Measurements from ENCODE around the gene MED25. TPM values are rescaled to one million over a fixed set of nuclear protein-coding genes. Genes with fewer than 3 reads are reported as not detected.

MED25 gene
- total RNA-seq, 1 donor from 2014 or later: 65.8 TPM

DNA sequence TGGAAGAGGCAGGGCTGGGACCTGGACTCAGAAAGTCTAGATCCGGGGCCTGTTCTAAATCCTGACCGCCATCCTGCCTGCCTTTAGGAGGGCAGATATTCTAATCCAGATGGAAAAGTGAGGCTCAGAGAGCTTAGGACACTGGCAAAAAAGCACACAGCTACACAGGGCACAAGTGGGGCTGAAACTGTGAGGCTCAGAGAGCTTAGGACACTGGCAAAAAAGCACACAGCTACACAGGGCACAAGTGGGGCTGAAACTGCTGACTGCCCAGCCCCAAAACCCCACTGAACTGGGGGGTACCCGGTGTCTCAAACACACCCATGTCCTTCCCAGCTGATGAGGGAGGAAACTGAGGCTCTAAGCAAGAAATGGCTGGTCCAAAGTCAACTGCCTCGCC lies 57.1 kb downstream of the MED25 start:
- Histone ChIP-seq H3K27me3 (ENCODE audit: low read depth) (no peaks in the 10 kb centered on the region), H3K27ac (replicated peaks) (peak overlapping the region; percentile 99), H3K4me3 (peak overlapping the region; percentile 94), H3K9me3 (replicated peaks) (no peaks in the 10 kb centered on the region), H3K4me1 (peaks cover 53% of the 10 kb centered on the region), H3K36me3 (peaks cover 18% of the 10 kb centered on the region)
- intact Hi-C loops (cut with micrococcal nuclease): no loop called here
- DNase-seq: no peak
- TF ChIP-seq, protein P1, sequence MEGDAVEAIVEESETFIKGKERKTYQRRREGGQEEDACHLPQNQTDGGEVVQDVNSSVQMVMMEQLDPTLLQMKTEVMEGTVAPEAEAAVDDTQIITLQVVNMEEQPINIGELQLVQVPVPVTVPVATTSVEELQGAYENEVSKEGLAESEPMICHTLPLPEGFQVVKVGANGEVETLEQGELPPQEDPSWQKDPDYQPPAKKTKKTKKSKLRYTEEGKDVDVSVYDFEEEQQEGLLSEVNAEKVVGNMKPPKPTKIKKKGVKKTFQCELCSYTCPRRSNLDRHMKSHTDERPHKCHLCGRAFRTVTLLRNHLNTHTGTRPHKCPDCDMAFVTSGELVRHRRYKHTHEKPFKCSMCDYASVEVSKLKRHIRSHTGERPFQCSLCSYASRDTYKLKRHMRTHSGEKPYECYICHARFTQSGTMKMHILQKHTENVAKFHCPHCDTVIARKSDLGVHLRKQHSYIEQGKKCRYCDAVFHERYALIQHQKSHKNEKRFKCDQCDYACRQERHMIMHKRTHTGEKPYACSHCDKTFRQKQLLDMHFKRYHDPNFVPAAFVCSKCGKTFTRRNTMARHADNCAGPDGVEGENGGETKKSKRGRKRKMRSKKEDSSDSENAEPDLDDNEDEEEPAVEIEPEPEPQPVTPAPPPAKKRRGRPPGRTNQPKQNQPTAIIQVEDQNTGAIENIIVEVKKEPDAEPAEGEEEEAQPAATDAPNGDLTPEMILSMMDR (IDR thresholded peaks at IDR 0.05; ENCODE audit: borderline replicate concordance): no peak

DNA sequence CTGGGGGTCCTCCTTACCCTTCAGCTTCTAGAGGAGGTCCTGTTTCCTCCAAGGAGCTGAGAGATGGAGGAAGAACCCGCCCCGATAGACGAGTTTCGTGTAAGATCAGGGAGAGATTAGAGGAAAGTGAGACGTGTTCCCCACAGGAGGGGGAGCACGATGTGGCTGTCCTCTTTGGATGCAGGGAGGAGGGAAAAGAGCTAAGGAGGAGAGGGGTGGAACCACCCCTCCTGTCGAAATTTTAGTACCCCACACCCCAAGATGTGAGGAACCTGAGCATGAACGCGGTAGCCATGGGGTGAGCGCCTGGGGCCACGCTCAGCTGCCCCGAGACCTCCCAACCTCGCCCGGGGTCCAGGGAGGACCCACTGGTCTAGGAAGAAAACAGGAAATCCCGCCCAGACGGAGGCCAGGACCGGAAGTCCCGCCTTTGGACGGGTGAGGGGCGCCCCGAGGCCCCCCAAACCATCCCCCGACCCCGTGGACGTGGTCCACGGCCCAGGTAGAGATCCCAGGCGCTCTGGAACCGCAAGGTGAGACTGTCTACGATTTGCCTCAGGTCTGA lies 57.9 kb downstream of the MED25 start:
- intact Hi-C loops (cut with micrococcal nuclease): no loop called here
- peak; percentile 64 for DNase-seq
- Histone ChIP-seq H3K4me1 (peaks cover 46% of the 10 kb centered on the region), H3K27me3 (ENCODE audit: low read depth) (no peaks in the 10 kb centered on the region), H3K36me3 (peaks cover 26% of the 10 kb centered on the region), H3K27ac (replicated peaks) (peak overlapping the region; percentile 99), H3K9me3 (replicated peaks) (no peaks in the 10 kb centered on the region), H3K4me3 (peak overlapping the region; percentile 94)
- TF ChIP-seq, protein P1 (IDR thresholded peaks at IDR 0.05; ENCODE audit: borderline replicate concordance): no peak

DNA sequence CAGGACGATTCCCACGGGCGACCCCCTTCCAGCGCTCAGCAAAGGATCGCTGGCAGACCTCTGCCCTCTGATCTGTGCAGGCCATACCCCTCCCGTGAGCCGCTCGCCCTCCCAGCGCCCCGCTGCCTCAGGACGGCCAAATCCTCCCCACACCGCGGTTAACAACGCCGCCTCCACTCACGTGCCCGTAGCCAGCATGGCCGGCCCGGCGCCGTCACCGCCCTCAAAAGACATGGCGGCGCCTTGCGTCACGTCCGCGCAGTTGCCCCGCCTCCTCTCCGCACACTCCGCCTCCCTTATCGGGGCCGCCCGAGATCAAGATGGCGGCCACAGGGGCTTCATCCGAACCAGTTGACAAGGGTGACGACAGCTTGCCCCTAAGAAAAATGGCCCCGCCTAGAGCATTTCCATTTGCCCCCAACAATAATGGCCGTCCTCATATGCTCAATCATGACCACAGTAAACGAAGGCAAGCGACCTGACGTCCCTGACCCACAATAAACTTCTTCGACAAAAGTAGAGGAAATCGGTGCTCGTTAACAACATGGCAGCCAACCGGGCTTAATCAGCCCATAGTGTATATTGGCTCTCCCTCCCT lies 58.4 kb downstream of the MED25 start:
- peak; percentile 97 for DNase-seq
- H3K36me3 ChIP-seq: peaks cover 31% of the 10 kb centered on the region
- TF ChIP-seq, protein P1 (IDR thresholded peaks at IDR 0.05; ENCODE audit: borderline replicate concordance): no peak
- peaks cover 44% of the 10 kb centered on the region for H3K4me1 ChIP-seq
- intact Hi-C loops (cut with micrococcal nuclease): no loop called here
- H3K4me3 ChIP-seq: peak overlapping the region; percentile 94
- H3K27me3 ChIP-seq (ENCODE audit: low read depth): no peaks in the 10 kb centered on the region
- H3K27ac ChIP-seq (replicated peaks): peak overlapping the region; percentile 99
- H3K9me3 ChIP-seq (replicated peaks): no peaks in the 10 kb centered on the region

DNA sequence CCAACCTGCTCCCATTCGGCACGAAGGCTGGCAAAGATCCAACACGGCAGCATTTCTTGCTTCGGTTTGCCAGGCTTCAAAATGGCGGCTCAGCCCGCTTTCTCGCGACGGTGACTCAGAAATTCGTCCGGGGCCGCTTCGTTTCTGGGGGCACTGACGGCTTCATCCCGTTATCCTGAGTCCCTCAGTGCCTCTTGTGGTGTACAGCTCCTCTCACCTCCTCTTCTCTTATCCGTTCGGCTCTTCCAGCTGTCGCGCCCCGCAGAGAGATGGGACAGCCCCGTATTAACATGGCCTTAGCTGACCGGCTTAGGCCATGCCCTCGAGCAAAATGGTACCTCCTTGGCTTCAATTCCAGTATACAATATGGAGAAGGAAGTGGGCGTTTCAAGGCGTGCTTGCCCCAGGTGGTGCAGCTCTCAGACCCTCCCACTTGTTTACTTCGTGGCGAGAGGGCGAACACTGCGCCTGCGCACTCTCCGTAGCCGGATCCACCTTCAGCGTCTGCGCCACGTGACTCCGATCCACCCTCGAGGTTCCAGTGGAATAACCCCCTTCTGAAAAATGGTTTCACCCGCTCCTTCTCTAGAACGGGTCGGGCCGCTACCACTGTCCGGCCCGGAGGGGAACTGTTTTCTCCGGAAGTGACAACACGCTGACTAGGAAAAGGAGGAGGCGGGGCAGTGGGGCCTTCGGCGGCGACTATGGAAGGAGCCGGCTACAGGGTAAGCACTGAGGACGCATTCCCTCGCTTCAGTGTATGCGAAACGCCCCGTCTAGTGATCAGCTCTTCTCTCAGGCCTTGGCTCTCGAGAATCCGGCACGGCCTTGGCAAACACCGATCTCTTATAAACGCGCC lies 59.2 kb downstream of the MED25 start, which contains the start of the genes AKT1S1 and TBC1D17:
AKT1S1 (minus strand) TSS at position 336 of the 859 bp plus-strand sequence. CDS start 4,060 bp downstream, outside the sequence.
TBC1D17 (plus strand) TSS at position 683 of the 859 bp plus-strand sequence; CDS start at position 705, 22 bp downstream.
- DNase-seq: peak; percentile 99
- TF ChIP-seq, protein P1 (IDR thresholded peaks at IDR 0.05; ENCODE audit: borderline replicate concordance): no peak
- Histone ChIP-seq H3K4me3 (peak within 1 kb of the TSS; percentile 94), H3K27me3 (ENCODE audit: low read depth) (no peaks in the 10 kb centered on the region), H3K27ac (replicated peaks) (peak within 1 kb of the TSS; percentile 99), H3K36me3 (peaks cover 39% of the 10 kb centered on the region), H3K9me3 (replicated peaks) (no peaks in the 10 kb centered on the region), H3K4me1 (peaks cover 47% of the 10 kb centered on the region)
- intact Hi-C loops (cut with micrococcal nuclease): no loop called here

DNA sequence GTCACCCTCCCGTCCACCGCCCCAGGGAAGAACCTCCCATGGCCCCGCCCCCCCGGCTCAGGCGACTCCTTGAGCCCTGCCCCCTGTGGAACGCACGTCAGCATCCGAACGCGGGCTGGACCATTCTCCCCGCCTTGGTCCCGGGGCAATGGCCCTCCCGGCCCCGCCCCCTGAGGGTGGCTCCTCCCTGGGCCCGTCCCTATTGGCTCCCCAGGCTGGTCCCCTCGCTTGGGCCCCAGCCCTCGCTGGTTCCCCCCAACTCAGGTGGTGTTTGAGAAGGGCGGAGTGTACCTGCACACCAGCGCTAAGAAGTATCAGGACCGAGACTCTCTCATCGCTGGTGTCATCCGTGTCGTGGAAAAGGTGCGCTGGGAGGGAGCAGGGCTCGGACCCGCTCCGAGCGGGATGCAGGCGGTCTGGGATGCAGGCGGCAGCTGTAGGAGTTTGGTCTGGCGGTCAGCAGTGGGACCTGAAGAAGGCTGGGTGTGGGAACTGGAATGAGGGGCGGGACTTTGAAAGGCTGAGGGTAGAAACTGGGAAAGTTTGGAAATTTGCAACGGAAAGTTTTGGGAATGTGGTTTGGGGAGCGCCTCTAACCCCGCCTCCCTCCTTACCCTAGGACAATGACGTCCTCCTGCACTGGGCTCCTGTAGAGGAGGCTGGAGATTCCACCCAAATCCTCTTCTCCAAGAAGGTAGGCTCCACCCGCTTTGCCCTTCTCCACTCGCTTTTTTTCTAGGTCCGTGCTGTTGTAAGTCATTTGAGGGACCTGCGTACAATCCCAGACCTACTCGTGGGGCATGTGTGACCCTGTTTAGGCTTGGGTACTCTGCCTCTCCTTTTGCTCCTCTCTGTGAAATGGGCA lies 60.0 kb downstream of the MED25 start:
- H3K36me3 ChIP-seq: peaks cover 47% of the 10 kb centered on the region
- H3K4me1 ChIP-seq: peaks cover 47% of the 10 kb centered on the region

More for the DNA sequence above, 60.0 kb downstream of the MED25 start:
- DNase-seq: peak; percentile 99
- Histone ChIP-seq H3K9me3 (replicated peaks) (no peaks in the 10 kb centered on the region), H3K27me3 (ENCODE audit: low read depth) (no peaks in the 10 kb centered on the region), H3K4me3 (peak overlapping the region; percentile 94), H3K27ac (replicated peaks) (peak overlapping the region; percentile 99)
- intact Hi-C loops (cut with micrococcal nuclease): no loop called here
- TF ChIP-seq, protein P1 (IDR thresholded peaks at IDR 0.05; ENCODE audit: borderline replicate concordance): no peak

Data from left ventricle myocardium inferior (tissue), 1 donor.